ENCODE measurements around the gene PRDM16. TPM values are rescaled to one million over a fixed set of nuclear protein-coding genes. Genes with fewer than 3 reads are reported as not detected.

PRDM16 gene
- total RNA-seq, 1 donor from 2014 or later, result 84.2 TPM

DNA sequence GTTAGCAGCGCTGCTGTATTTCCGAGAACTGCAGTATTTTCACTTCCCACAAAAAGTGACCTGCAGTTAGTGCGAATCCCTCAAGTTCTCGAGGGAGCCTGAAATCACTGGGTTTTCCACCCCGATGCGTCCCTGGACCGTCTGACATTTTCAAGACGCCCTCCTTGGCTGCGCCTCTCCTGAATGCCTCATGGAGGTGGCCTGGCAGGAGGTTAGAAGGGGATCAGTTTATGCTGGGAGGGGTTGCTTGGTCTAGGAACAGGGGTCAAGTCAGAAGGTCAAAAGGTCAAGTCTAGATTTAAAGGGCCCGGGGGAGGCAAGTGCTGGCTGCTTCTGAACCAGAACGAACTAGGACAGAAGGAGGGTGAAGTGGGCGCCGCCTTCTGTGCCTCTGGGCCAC, 176.8 kb downstream of the PRDM16 start:
- DNase-seq (ENCODE audit: low spot score in 2 of 2), result no peak
- peaks cover 0 to 20% of the 10 kb centered on the region in 2 donors for H3K36me3 ChIP-seq
- no peak overlapping the region for H3K4me3 ChIP-seq
- no peaks in the 10 kb centered on the region for H3K9me3 ChIP-seq
- H3K4me1 ChIP-seq, result peaks cover 6 to 21% of the 10 kb centered on the region in 2 donors
- H3K27ac ChIP-seq, result peak overlapping the region in 1 of 2 donors; percentile 28
- no peaks in the 10 kb centered on the region for H3K27me3 ChIP-seq
- intact Hi-C loops (cut with DNase I), result no loop called here
- TF ChIP-seq CTCF (IDR thresholded peaks at IDR 0.05), result no peak

- Histone ChIP-seq H3K4me3 (no peak overlapping the region), H3K27me3 (no peaks in the 10 kb centered on the region), H3K27ac (no peak overlapping the region), H3K4me1 (peaks cover 6 to 17% of the 10 kb centered on the region in 2 donors), H3K36me3 (peaks cover 0 to 20% of the 10 kb centered on the region in 2 donors), H3K9me3 (no peaks in the 10 kb centered on the region)
- no peak for TF ChIP-seq CTCF (IDR thresholded peaks at IDR 0.05)
- no peak for DNase-seq (ENCODE audit: low spot score in 2 of 2)
- intact Hi-C loops (cut with DNase I), result no loop called here
These were observed 177.2 kb downstream of the PRDM16 start for GRCh38 chr1:3246251-3246650.

GRCh38 chr1:3247521-3248121, 178.6 kb downstream of the PRDM16 start:
- no peak overlapping the region for H3K4me3 ChIP-seq
- intact Hi-C loops (cut with DNase I), result no loop called here
- TF ChIP-seq CTCF (IDR thresholded peaks at IDR 0.05), result no peak
- H3K36me3 ChIP-seq, result peaks cover 0 to 20% of the 10 kb centered on the region in 2 donors
- no peak for DNase-seq (ENCODE audit: low spot score in 2 of 2)
- H3K27me3 ChIP-seq, result no peaks in the 10 kb centered on the region
- H3K27ac ChIP-seq, result no peak overlapping the region
- H3K4me1 ChIP-seq, result peaks cover 0 to 3% of the 10 kb centered on the region in 2 donors
- H3K9me3 ChIP-seq, result no peaks in the 10 kb centered on the region

DNA sequence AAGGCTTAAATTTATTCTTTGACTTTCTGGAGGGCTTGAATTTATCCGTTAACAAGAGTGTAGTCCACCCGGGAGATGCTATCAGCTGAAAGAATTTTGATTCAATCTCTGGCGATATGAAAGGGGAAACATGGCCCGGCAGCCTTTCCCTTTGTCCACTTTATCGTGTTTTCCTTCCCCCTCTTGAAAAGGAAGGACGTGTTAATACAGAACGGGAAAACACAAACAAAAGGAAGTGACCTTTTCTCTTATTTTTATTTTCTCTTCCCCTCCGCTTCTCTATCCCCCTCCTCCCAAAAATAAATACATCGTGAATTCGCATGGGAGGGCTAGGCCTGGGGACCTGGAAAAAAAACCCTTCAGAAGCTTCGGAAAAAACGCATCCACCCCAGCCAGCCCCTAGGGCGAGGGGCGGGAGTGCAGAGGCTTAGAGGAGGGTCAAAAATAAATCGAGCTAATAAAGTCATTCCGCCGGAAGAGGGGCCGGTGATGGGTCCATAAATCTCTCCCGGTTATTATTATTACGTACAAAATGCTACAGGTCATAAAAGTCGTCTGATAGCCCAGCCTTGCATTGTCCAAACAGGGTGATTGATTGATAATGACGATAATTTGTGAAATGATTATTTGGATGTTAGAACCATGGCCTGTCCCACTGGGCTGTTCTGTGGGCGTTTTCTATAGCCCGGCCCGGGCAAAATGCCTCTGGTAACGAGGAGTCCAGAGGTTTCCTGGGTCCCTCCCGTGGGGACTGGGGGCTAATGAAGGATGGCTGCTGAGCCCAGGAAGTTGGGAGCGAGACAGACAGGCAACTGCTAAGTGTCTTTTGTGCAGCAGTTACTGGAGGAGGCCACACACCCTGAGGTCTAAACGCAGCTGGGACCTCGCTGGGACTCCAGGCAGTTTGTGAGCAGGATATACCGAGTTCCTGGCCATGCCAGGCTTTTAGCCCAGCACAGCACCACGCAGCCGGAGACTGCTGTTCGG, 179.4 kb downstream of the PRDM16 start:
- peaks cover 0 to 3% of the 10 kb centered on the region in 2 donors for H3K4me1 ChIP-seq
- H3K27ac ChIP-seq, result no peak overlapping the region
- H3K4me3 ChIP-seq, result no peak overlapping the region
- intact Hi-C loops (cut with DNase I), result no loop called here
- H3K27me3 ChIP-seq, result no peaks in the 10 kb centered on the region
- H3K36me3 ChIP-seq, result peaks cover 0 to 16% of the 10 kb centered on the region in 2 donors
- H3K9me3 ChIP-seq, result no peaks in the 10 kb centered on the region
- TF ChIP-seq CTCF (IDR thresholded peaks at IDR 0.05), result no peak
- DNase-seq (ENCODE audit: low spot score in 2 of 2), result no peak

GRCh38 chr1:3249231-3249630, 180.2 kb downstream of the PRDM16 start:
- Histone ChIP-seq H3K9me3 (no peaks in the 10 kb centered on the region), H3K27me3 (no peaks in the 10 kb centered on the region), H3K4me1 (peaks cover 0 to 3% of the 10 kb centered on the region in 2 donors), H3K4me3 (no peak overlapping the region), H3K27ac (no peak overlapping the region), H3K36me3 (peaks cover 0 to 9% of the 10 kb centered on the region in 2 donors)
- DNase-seq (ENCODE audit: low spot score in 2 of 2), result no peak
- TF ChIP-seq CTCF (IDR thresholded peaks at IDR 0.05), result no peak
- intact Hi-C loops (cut with DNase I), result no loop called here

Measured in ascending aorta (tissue), 2 donors.